NCI-H748 (cell line): ENCODE data around the gene ADAMTS12.

Experiments
- DNase-seq: peaks from one replicate; lab custom pipeline; 2025; ENCODE audit not compliant: unreplicated experiment; lab: John Stamatoyannopoulos, UW

The ADAMTS12 gene

GRCh38 chr5:33659526-33660169, 232.1 kb downstream of the ADAMTS12 start:
- no peak for DNase-seq

GRCh38 chr5:33657804-33658440, 233.9 kb downstream of the ADAMTS12 start:
- DNase-seq: no peak

- no peak for DNase-seq
Observed at GRCh38 chr5:33657176-33657575, 234.6 kb downstream of the ADAMTS12 start.

DNA sequence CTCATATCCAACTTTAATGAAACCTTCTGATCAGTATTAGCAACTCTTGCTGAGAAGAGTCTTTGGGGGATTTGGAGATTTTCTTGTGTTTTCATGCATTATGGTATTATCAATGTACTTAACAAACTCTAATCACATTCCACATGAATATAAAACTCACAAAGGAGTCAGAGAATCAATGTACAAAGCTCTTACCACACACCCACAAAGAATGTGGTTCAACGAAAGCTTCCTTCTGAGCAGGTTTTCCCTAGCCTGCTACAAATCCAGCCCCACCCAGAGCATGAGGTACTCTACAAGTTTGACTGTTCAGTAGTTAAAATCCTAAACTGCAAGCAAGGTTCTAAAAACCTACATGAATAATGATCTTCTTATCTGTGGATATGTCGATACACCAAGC, 240.9 kb downstream of the ADAMTS12 start:
- DNase-seq: no peak

- DNase-seq: no peak
Observed at GRCh38 chr5:33649549-33650482, 242.0 kb downstream of the ADAMTS12 start.

- peak; percentile 36 for DNase-seq
Observed at GRCh38 chr5:33641744-33642505, 249.9 kb downstream of the ADAMTS12 start.

DNA sequence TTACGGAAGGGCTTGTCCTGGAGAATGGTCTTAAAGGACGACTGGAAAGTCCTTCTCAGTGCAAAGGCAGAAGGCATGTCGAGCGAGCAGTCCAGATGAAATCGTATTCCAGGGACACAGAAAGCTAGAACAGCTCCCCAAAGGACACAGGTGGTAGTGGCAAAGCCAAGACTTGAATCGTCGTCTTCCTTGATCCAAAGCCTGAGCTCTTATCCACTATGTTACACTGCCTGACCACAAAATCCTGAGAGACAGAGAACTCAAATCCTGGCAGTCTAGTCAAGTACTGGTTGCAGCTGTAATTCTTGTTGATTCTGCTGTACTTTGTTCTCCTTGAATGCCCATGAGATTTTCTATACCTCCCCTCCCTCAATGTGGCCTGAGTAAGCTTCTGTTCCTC, 252.3 kb downstream of the ADAMTS12 start:
- no peak for DNase-seq

DNA sequence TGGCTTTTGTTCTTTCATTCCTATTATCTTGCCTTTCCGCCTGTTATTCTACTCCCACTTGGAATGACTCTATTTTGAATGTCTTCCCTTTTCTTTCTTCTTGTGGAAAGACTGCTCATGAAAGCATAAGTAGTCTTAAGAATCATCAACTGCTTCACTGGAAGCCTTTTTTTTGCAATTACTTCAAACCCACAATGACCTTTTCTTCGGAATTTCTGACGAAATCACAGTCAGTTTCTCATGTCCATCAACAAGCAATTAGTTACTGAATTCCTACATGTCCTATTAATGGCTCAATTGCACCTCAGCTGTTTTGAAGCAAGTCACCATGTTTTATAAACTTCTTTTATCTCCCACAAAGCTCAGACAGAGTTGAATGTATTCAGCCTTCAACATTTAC, 254.8 kb downstream of the ADAMTS12 start:
- DNase-seq: no peak

- no peak for DNase-seq
Observed at GRCh38 chr5:33635582-33635981, 256.2 kb downstream of the ADAMTS12 start.

GRCh38 chr5:33633699-33634098, 258.1 kb downstream of the ADAMTS12 start:
- DNase-seq: no peak

DNA sequence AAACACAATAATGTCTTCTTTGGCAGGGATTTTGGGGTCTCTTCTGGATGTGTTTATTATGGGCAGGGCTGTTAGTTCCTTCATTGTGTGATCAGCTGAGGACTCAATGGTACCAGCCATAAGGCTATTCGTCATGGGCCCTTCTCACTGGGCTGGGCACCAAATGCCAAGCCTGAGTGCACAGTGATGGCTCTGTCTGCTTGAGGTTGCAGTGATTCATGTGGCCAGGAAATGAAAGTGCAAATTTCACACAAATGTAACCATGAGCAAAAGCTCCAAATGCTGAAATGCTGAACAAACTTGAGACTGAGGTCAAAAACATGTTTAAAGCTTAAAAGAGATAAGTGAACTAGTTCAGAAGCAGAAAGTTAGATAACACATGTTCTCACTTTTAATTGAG, 260.0 kb downstream of the ADAMTS12 start:
- DNase-seq: no peak

DNA sequence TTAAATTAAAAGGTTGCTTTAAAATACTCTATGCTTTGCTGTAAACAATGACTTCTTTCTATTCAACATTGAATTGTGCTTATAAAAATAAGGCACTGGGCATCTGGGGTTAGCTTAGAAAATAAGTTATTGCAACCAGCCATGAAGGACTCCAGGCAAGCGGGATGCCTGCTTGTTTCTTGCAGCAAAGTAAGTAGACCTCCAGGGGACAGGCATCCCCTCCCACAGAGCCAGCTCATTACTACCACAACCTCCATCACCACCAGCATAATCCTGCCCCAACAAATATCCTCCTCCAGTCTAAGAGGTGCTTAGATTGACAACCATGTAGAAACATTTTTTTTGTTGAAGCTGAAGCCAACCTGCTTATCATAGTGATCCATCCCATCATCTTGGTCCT, 260.7 kb downstream of the ADAMTS12 start:
- no peak for DNase-seq

DNA sequence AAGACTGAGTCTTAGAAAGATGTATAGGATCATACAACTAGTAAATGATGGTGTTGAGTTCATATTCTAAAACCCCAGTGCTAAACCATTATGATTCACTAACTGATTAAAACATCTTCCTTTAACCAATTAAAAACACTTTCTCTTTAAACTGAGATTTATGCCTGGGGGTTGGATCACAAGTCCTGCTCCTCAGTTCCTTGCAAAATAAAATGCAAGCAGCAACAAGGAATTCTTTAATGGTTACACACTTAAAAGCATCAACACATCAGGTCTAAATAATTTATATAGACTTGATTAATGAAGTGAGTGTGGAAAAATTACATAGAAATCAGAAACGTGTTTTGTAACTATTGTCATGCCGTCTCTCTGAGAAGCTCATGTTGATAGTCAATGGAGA, 261.8 kb downstream of the ADAMTS12 start:
- no peak for DNase-seq

GRCh38 chr5:33628796-33629195, 263.0 kb downstream of the ADAMTS12 start:
- no peak for DNase-seq

GRCh38 chr5:33621514-33621913, 270.3 kb downstream of the ADAMTS12 start:
- DNase-seq: no peak

GRCh38 chr5:33614039-33614438, 277.8 kb downstream of the ADAMTS12 start:
- no peak for DNase-seq

DNA sequence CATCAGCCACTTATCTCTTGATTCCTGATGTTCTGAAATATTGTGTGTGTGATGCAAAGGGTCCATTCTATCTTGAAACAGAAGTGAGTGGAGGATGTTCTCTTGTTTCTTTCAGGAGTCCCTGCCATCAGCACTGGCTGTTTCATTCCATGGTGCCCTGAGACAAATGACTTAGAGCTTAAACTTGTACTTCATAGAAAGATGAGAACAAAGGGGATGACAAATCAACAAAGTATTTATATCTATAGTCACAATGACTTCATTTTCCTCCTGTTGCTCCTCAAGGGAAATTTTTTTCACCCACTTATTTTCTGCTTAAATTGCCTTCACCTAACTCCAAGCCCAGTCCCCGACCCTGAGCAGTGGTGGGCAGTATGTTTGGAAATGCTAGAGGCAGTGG, 279.4 kb downstream of the ADAMTS12 start:
- DNase-seq: no peak

- DNase-seq: no peak
Observed at GRCh38 chr5:33611877-33612276, 279.9 kb downstream of the ADAMTS12 start.

GRCh38 chr5:33608344-33609041, 283.3 kb downstream of the ADAMTS12 start:
- DNase-seq: peak; percentile 59

DNA sequence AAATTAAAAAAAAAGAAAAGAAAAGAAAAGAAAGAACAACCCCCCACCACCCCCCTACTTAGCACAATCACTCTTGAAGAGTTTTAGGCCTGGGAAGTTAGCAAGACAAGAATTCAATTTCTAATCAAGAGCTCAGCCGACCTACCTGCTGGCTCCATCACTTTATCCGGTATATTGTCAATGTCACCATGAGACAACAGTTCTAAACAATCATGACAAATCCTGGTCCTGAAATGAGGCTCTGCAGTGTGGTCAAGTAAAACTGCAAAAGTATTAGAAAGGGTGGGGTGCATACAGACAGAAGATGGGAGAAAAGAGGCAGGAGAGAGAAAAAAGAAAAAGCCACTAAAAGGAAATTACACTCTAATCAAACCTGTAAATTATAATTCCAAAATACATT, 287.3 kb downstream of the ADAMTS12 start:
- DNase-seq: no peak

DNA sequence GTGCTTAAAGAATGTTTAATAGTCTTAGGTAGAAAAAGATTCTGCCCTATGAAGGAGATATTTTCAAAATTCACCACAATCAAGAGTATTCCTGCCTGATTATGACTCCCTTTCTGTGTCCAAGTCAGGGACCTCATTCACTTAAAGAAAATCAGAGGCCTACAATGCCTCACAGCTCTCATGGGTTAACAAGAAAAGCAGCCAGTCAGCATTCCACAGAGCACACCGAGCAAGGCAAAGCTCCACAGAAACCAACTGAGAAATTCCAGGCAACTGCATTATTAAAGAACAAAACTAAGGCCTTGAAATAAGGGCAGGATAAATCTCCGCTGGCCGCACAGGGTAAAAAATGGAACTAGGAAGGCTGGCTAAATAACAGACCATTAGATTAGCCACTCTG, 289.9 kb downstream of the ADAMTS12 start:
- DNase-seq: no peak
